SK-N-SH treated with all-trans-retinoic acid at 6 μM for 48 hours (cell line): ENCODE measurements around the gene PRKD3.

Experiments used
- ATAC-seq: fragments of 200-7000 bp; cut with Tn5 transposase; 3 replicates; pipeline ENCODE4 v1.9.1; 2020; ENCODE audit warnings: mild to moderate bottlenecking, moderate library complexity
- ARNTL ChIP-seq: fragments of 450-650 bp; formaldehyde crosslinking; IDR thresholded peaks from 2 replicates; pipeline ENCODE4 v1.5.0; 2020; ENCODE audit warnings: low read depth, mild to moderate bottlenecking, moderate library complexity, borderline replicate concordance
- CSDC2 ChIP-seq: fragments of 250-450 bp; sonication (Bioruptor Pico); IDR thresholded peaks from 2 replicates; pipeline ENCODE4 v1.5.0; 2020; ENCODE audit warnings: mild to moderate bottlenecking, moderate library complexity
- ESRRG ChIP-seq: fragments of 250-450 bp; sonication (Bioruptor Pico); IDR thresholded peaks from 2 replicates; pipeline ENCODE4 v1.6.1; 2021; ENCODE audit warnings: mild to moderate bottlenecking
- GLIS3 ChIP-seq: fragments of 250-450 bp; sonication (Bioruptor Pico); IDR thresholded peaks from 2 replicates; pipeline ENCODE4 v1.5.0; 2020; ENCODE audit warnings: mild to moderate bottlenecking, moderate library complexity
- ISL1 ChIP-seq: fragments of 250-450 bp; sonication (Bioruptor Pico); IDR thresholded peaks from 2 replicates; pipeline ENCODE4 v2.1.2; 2022; ENCODE audit warnings: mild to moderate bottlenecking, moderate library complexity
- PPARA ChIP-seq: fragments of 250-450 bp; sonication (Bioruptor Pico); IDR thresholded peaks from 2 replicates; pipeline ENCODE4 v1.5.0; 2020; ENCODE audit warnings: mild to moderate bottlenecking, borderline replicate concordance
- RARB ChIP-seq: fragments of 250-450 bp; sonication (Bioruptor Pico); IDR thresholded peaks from 2 replicates; pipeline ENCODE4 v1.8.0; 2021; ENCODE audit warnings: mild to moderate bottlenecking, moderate library complexity
- SNAI2 ChIP-seq: fragments of 250-450 bp; sonication (Bioruptor Pico); IDR thresholded peaks from 2 replicates; pipeline ENCODE4 v1.5.0; 2020; ENCODE audit warnings: mild to moderate bottlenecking, moderate library complexity
- TCF4 ChIP-seq: fragments of 250-450 bp; sonication (Bioruptor Pico); IDR thresholded peaks from 2 replicates; pipeline ENCODE4 v1.8.0; 2021; ENCODE audit warnings: mild to moderate bottlenecking, moderate library complexity, borderline replicate concordance
- TOX ChIP-seq: fragments of 250-450 bp; sonication (Bioruptor Pico); IDR thresholded peaks from 2 replicates; pipeline ENCODE4 v1.8.0; 2021; ENCODE audit warnings: mild to moderate bottlenecking, moderate library complexity, borderline replicate concordance
- ZC3H10 ChIP-seq: fragments of 250-450 bp; sonication (Bioruptor Pico); IDR thresholded peaks from 2 replicates; pipeline ENCODE4 v1.5.1; 2021; ENCODE audit warnings: mild to moderate bottlenecking, moderate library complexity
- ZFP3 ChIP-seq: fragments of 250-450 bp; sonication (Bioruptor Pico); IDR thresholded peaks from 2 replicates; pipeline ENCODE4 v1.5.0; 2020; ENCODE audit warnings: mild to moderate bottlenecking, moderate library complexity
- ZFP30 ChIP-seq: fragments of 450-650 bp; formaldehyde crosslinking; IDR thresholded peaks from 2 replicates; pipeline ENCODE4 v1.5.0; 2022; ENCODE audit warnings: mild to moderate bottlenecking, moderate library complexity
- ZNF565 ChIP-seq: fragments of 450-650 bp; formaldehyde crosslinking; conservative IDR thresholded peaks from 2 replicates; pipeline ENCODE4 v1.5.0; 2020; ENCODE audit warnings: low read depth, mild to moderate bottlenecking, moderate library complexity
- ZNF70 ChIP-seq: fragments of 450-650 bp; formaldehyde crosslinking; IDR thresholded peaks from 2 replicates; pipeline ENCODE4 v1.5.0; 2020; ENCODE audit warnings: mild to moderate bottlenecking, moderate library complexity
- ZNF8 ChIP-seq: fragments of 450-650 bp; formaldehyde crosslinking; IDR thresholded peaks from 2 replicates; pipeline ENCODE4 v1.5.0; 2020; ENCODE audit warnings: mild to moderate bottlenecking, moderate library complexity
- TF ChIP-seq, protein P1 (sequence below): fragments of 250-450 bp; sonication (Bioruptor Pico); IDR thresholded peaks from 2 replicates; pipeline ENCODE4 v1.5.1; 2020; ENCODE audit warnings: low read depth, mild to moderate bottlenecking, moderate library complexity
- TF ChIP-seq, protein P2 (sequence below): fragments of 250-450 bp; sonication (Bioruptor Pico); IDR thresholded peaks from 2 replicates; pipeline ENCODE4 v1.8.0; 2020; ENCODE audit warnings: mild to moderate bottlenecking, moderate library complexity, borderline replicate concordance
- TF ChIP-seq, protein P3 (sequence below): fragments of 250-450 bp; sonication (Bioruptor Pico); IDR thresholded peaks from 2 replicates; pipeline ENCODE4 v1.5.1; 2021; ENCODE audit warnings: mild to moderate bottlenecking, moderate library complexity
- TF ChIP-seq, protein P4 (sequence below): fragments of 250-450 bp; sonication (Bioruptor Pico); IDR thresholded peaks from 2 replicates; pipeline ENCODE4 v1.5.0; 2020; ENCODE audit warnings: mild to moderate bottlenecking, moderate library complexity

PRKD3 gene

DNA sequence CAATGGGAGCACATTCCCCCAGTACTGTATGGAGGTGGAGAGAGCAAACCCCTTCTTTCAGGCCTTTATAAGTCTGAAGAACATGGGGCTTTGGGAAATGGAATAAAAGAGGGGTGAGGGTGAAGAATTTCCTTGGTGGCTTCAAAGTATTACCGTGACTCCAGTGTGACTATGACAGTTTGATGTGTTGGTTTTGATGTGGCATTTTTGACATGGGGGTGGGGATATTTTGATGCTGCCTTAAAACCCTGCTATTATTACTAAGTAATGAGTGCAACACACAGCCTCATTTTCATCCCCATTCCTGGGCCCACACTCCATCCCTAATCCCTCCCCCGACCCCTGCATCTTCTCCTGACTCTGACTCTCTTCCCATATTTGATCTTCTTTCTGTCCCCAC, 43.4 kb upstream of the PRKD3 start:
- no peak for ATAC-seq
- TF ChIP-seq TCF4 (CRISPR knock-in tag), result no peak
- no peak for TF ChIP-seq ZFP30
- TF ChIP-seq TOX (CRISPR knock-in tag), result no peak
- TF ChIP-seq ZC3H10 (CRISPR knock-in tag), result no peak
- TF ChIP-seq, protein P1, sequence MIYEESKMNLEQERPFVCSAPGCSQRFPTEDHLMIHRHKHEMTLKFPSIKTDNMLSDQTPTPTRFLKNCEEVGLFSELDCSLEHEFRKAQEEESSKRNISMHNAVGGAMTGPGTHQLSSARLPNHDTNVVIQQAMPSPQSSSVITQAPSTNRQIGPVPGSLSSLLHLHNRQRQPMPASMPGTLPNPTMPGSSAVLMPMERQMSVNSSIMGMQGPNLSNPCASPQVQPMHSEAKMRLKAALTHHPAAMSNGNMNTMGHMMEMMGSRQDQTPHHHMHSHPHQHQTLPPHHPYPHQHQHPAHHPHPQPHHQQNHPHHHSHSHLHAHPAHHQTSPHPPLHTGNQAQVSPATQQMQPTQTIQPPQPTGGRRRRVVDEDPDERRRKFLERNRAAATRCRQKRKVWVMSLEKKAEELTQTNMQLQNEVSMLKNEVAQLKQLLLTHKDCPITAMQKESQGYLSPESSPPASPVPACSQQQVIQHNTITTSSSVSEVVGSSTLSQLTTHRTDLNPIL, result no peak
- no peak for TF ChIP-seq ISL1
- TF ChIP-seq ZNF70 (CRISPR knock-in tag), result no peak
- TF ChIP-seq CSDC2, result no peak
- TF ChIP-seq, protein P2, sequence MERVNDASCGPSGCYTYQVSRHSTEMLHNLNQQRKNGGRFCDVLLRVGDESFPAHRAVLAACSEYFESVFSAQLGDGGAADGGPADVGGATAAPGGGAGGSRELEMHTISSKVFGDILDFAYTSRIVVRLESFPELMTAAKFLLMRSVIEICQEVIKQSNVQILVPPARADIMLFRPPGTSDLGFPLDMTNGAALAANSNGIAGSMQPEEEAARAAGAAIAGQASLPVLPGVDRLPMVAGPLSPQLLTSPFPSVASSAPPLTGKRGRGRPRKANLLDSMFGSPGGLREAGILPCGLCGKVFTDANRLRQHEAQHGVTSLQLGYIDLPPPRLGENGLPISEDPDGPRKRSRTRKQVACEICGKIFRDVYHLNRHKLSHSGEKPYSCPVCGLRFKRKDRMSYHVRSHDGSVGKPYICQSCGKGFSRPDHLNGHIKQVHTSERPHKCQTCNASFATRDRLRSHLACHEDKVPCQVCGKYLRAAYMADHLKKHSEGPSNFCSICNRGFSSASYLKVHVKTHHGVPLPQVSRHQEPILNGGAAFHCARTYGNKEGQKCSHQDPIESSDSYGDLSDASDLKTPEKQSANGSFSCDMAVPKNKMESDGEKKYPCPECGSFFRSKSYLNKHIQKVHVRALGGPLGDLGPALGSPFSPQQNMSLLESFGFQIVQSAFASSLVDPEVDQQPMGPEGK (CRISPR knock-in tag), result no peak
- TF ChIP-seq, all 23 proteins: peak for 0

DNA sequence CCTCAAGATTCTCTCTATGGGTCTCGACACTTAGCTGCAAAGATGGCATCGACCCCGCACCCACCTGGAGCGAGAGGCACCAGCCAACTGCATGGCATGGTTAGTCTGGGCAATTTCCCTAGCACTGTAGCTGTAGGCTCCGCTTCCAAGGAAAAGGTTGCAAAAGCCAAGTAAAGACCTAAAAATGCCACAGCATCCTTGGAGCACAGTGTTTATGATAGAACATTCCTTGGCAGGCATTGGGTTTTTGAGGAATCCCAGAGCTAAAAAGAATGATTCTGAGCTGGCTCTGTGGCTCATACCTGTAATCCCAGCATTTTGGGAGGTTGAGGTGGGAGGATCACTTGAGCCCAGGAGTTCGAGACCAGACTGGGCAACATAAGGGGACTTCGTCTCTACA, 42.7 kb upstream of the PRKD3 start:
- ATAC-seq, result no peak
- no peak for TF ChIP-seq PPARA (CRISPR knock-in tag)
- no peak for TF ChIP-seq SNAI2 (CRISPR knock-in tag)
- no peak for TF ChIP-seq ZNF70 (CRISPR knock-in tag)
- no peak for TF ChIP-seq ZFP30
- TF ChIP-seq CSDC2, result no peak
- no peak for TF ChIP-seq ESRRG

DNA sequence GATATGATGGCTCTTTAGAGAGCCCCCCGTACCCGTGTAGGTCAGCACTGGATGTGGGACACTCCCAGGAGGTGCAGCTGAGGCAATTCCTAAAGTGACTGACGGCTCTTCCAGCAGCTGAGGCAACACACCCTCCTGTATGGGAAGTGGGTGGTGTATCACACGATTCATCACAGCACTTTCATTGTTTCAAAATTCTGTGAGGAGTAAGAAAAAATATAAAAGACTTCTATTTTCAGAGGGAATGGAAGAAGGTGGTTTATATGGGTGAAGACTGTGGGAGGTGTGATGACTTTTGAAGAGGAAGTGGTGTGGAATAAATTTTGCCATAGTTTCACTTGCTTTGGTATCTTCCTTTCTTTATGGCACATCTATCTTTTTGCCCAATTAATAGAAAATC, 42.1 kb upstream of the PRKD3 start:
- ATAC-seq, result no peak
- TF ChIP-seq ISL1 (no peak), TOX (CRISPR knock-in tag) (no peak), ZNF565 (CRISPR knock-in tag) (no peak), GLIS3 (no peak), ZFP3 (CRISPR knock-in tag) (no peak), CSDC2 (no peak), PPARA (CRISPR knock-in tag) (no peak), ZNF8 (no peak), TCF4 (CRISPR knock-in tag) (no peak), ZFP30 (no peak), ARNTL (CRISPR knock-in tag) (no peak), RARB (no peak)
- TF ChIP-seq, protein P2 (CRISPR knock-in tag), result no peak
- TF ChIP-seq, protein P3, sequence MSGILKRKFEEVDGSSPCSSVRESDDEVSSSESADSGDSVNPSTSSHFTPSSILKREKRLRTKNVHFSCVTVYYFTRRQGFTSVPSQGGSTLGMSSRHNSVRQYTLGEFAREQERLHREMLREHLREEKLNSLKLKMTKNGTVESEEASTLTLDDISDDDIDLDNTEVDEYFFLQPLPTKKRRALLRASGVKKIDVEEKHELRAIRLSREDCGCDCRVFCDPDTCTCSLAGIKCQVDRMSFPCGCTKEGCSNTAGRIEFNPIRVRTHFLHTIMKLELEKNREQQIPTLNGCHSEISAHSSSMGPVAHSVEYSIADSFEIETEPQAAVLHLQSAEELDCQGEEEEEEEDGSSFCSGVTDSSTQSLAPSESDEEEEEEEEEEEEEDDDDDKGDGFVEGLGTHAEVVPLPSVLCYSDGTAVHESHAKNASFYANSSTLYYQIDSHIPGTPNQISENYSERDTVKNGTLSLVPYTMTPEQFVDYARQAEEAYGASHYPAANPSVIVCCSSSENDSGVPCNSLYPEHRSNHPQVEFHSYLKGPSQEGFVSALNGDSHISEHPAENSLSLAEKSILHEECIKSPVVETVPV, result no peak
- TF ChIP-seq, protein P1, result no peak

DNA sequence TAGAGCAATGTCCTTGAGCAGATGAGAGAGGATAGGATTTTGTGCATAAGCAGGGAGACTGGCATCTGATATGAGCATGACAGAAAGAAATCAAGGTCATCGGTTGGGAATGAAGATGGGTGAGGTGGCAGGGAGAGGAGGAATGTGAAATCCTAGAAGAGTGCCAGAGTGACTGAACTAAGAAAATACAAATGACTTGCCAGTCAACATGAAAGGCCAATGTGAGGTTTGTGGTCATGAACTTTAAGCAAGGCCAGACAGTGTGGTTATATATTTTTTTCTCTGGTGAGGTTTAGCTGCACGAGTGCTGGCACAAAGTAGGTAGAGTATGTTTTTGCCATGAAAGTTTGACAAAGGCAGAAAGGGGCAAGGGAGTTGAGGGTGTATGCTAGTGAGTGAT, 41.0 kb upstream of the PRKD3 start:
- no peak for TF ChIP-seq ESRRG
- no peak; the same call in 1 of the 3 replicates for ATAC-seq

DNA sequence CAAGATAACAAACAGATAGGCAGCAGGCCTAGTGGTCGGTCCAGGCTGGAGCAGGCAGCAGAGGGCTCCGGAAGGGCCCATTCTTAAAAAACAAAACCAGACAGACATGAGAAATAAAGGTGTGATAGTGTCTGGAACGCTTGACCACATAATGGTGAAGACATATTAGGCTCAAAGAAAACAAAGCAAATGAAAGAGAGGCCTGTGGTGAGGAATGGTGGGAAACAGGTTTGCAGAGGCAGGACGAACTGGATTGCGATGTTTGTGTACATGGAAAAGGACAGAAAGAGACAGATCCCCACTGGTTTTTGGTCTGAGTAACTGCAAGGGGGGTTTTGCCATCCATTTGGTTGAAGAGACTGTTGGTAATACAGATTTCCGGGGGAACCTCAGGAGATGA, 39.7 kb upstream of the PRKD3 start:
- no peak for ATAC-seq
- no peak for TF ChIP-seq TOX (CRISPR knock-in tag)
- TF ChIP-seq ZNF565 (CRISPR knock-in tag), result no peak
- no peak for TF ChIP-seq ZNF8
- TF ChIP-seq SNAI2 (CRISPR knock-in tag), result no peak
- TF ChIP-seq, protein P4, sequence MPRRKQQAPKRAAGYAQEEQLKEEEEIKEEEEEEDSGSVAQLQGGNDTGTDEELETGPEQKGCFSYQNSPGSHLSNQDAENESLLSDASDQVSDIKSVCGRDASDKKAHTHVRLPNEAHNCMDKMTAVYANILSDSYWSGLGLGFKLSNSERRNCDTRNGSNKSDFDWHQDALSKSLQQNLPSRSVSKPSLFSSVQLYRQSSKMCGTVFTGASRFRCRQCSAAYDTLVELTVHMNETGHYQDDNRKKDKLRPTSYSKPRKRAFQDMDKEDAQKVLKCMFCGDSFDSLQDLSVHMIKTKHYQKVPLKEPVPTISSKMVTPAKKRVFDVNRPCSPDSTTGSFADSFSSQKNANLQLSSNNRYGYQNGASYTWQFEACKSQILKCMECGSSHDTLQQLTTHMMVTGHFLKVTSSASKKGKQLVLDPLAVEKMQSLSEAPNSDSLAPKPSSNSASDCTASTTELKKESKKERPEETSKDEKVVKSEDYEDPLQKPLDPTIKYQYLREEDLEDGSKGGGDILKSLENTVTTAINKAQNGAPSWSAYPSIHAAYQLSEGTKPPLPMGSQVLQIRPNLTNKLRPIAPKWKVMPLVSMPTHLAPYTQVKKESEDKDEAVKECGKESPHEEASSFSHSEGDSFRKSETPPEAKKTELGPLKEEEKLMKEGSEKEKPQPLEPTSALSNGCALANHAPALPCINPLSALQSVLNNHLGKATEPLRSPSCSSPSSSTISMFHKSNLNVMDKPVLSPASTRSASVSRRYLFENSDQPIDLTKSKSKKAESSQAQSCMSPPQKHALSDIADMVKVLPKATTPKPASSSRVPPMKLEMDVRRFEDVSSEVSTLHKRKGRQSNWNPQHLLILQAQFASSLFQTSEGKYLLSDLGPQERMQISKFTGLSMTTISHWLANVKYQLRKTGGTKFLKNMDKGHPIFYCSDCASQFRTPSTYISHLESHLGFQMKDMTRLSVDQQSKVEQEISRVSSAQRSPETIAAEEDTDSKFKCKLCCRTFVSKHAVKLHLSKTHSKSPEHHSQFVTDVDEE (CRISPR knock-in tag), result no peak
- no peak for TF ChIP-seq ISL1
- no peak for TF ChIP-seq ESRRG
- TF ChIP-seq, protein P1, result no peak
- no peak for TF ChIP-seq PPARA (CRISPR knock-in tag)
- TF ChIP-seq ZFP3 (CRISPR knock-in tag), result no peak
